IPS-18c (cell line): ENCODE measurements around the gene PHF11.
"Not testable (repeated sequence)": the region's sequence is repeated elsewhere in the genome, so short reads cannot be mapped to it uniquely, and the experiment has no call there.

ENCODE experiments used
- H3K4me3 ChIP-seq: 2 replicates; pipeline ENCODE4 v1.7.0; 2013; ENCODE audit warnings: low read depth, mild to moderate bottlenecking, low read length, moderate library complexity; ENCODE audit not compliant: insufficient read depth
- H3K9me3 ChIP-seq: one replicate; pipeline ENCODE4 v1.6.1; 2013; ENCODE audit warnings: mild to moderate bottlenecking, low read length, moderate library complexity; ENCODE audit not compliant: control insufficient read depth, insufficient read depth

PHF11 gene

DNA sequence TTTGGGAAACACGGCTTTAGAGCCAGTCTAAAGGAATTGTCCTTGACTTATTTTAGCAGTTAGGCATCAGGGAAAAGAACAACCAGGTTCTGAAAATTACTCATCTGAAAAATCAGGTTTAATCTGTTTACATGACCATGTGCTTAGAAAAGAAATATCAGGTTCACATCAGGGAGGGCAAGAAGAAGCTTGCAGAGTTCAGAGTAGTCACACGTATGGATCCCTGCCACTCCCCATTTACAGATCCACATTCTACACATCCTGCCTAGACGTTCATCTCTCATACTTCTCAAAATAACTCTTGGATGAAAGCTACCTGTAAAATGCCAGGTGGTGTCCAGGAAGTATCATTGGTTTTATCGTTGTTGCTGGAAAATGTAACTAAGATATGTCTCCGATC, 14.0 kb upstream of the PHF11 start:
- Histone ChIP-seq H3K9me3 (no peaks in the 10 kb centered on the region), H3K4me3 (no peak overlapping the region)

DNA sequence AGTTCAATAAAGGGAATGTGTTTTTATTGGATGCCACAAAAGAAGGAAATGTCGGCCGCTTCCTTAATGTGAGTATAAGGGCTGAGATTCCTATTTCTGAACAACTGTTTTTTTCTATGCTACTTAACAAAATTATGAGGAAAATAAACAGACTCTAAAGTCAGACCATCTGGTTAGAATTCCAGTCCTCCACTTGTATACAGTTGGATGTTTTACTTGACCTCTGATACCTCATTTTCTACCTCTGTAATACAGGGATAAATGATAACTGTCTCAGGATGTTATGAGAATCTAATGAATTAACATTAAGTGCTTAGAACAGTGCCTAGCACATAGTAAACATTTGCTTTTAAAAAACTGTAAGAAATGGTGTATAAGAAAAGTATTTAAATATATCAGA, 7.2 kb upstream of the PHF11 start:
- Histone ChIP-seq H3K9me3 (no peaks in the 10 kb centered on the region), H3K4me3 (no peak overlapping the region)

DNA sequence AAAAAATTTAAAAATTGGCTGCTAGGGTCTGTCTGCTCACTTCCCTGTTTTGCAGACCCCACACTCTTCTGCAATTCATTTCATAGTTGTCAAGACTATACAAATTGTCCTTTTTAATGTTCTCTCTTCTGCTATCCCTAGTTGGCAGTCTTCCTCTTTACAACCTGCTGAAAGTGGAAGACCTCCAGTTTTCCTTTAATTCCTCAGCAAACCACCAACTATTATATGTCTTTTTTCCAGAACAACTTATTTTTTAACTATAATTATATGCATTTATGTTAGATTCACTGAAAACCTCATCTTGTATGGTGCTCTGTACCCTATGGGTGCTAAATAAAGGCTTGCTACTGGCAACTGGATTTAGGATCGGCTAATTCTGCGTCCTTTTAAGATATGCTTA, 1.1 kb upstream of the PHF11 start:
- H3K9me3 ChIP-seq, result no peaks in the 10 kb centered on the region
- H3K4me3 ChIP-seq, result peak overlapping the region; percentile 67; the same call in 1 of the 2 replicates

DNA sequence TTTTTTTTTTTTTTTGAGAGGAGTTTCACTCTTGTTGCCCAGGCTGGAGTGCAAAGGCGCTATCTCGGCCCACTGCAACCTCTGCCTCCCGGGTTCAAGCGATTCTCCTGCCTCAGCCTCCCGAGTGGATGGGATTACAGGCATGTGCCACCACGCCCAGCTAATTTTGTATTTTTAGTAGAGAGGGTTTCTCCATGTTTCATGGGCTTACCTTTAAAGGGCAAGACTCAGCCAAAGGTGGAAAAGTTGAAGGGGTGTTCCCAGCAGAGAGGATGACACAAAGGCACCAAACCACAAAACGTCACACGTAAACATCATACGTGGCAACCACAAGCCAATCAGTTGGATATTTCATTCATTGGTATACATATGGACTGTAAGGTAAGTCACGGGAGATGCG, 1.1 kb downstream of the PHF11 start:
- H3K4me3 ChIP-seq, H3K9me3 ChIP-seq: not testable (repeated sequence)

DNA sequence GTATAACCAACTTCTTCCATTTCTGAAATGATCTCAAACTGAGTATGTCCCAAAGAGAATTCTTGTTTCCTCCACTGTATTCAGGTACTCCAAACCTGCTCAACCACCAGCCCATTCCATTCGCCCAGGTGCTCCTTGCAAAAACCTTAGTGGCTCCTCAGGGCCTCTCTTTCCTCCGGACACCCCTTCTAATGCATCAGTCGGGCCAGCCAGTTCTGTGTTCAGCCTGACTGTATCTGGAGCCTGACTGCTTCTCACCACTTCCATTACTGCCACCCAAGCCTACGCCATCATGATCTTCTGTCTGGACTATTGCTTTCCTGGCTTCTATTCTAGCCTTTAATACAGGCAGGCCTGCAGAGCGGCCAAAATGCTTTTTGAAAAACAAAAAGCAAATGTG, 1.5 kb downstream of the PHF11 start:
- H3K9me3 ChIP-seq, result no peaks in the 10 kb centered on the region
- no peak overlapping the region for H3K4me3 ChIP-seq

DNA sequence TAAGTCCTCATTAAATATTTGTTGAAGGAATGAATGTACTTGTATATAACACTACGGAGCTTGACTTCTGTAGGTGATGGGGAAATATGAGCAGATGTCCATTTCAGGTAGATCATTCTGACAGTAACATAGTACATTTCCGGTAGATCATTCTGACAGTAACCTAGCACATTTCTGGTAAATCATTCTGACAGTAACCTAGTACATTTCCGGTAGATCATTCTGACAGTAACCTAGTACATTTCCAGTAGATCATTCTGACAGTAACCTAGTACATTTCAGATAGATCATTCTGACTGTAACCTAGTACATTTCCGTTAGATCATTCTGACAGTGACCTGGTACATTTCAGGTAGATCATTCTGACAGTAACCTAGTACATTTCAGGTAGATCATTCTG, 2.5 kb downstream of the PHF11 start:
- Histone ChIP-seq H3K4me3 (no peak overlapping the region), H3K9me3 (no peaks in the 10 kb centered on the region)

DNA sequence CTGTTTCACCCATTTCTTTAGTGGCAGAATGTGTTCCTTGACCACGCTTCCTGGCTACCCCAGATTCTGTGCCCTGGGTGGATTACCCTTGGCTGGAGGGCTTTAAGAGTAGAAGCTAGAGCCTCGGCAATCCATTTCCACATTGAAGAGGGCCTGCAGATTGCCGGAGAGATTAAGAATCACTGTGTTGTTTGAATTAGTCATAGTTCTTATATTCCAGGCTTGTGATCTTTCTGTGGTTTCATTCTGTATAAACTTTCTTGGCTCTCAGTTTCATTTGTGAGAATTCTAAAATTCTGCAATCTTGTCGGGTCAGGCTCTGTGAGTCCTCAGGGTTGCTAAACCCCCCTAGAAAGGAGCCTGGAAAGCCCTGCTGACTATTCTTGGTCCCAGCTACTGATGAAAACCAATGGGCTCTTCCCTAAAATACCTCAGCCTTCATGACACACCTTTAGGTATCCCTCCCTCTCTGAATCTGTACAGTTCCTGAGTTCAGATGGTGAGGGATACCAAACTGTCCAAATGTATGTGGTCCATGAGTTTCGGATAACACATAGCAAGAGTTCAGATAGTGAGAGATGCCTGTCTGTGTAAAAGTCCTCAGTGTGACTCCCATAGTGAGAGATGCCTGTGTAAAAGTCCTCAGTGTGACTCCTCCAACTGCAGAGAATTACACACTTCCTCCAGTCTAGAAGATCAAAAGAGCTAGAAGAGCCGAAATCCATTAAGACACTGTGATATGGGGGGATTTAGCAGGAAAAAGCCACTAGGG, 4.3 kb downstream of the PHF11 start:
- H3K4me3 ChIP-seq, result no peak overlapping the region

DNA sequence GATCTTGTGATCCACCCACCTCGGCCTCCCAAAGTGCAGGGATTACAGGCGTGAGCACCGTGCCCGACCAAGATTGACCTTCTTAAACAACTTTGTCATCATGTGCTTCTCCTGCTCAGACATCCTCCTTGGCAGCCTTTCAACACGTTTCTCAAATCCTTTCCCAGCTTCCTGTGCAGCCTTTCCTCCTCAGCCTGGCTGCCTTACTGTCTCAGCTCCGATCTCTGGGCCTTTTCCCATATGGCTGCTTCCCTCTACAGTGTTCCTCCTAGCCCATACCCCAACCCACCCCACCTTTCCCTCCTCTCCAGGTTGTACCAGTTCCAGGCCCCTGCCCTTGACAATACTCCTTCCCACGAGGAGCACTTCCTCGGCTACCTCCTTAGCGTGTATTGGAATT, 7.2 kb downstream of the PHF11 start:
- H3K4me3 ChIP-seq, result no peak overlapping the region
- no peaks in the 10 kb centered on the region for H3K9me3 ChIP-seq

More for the DNA sequence above, 4.3 kb downstream of the PHF11 start:
- no peaks in the 10 kb centered on the region for H3K9me3 ChIP-seq

DNA sequence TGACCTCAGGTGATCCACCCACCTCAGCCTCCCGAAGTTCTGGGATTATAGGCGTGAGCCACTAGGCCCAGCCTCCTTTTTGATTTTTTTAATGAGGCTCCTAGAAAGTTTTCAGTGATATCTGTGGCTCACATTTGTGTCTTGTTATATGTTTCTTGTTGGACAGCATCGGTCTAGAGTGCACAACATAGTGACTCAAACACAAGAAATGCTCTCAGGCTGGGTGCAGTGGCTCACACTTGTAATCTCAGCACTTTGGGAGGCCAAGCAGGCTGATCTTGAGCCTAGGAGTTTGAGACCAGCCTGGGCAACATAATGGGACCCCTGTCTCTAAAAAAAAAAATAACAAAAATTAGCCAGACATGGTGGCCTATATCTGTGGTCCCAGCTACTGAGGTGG, 8.2 kb downstream of the PHF11 start:
- H3K9me3 ChIP-seq, result no peaks in the 10 kb centered on the region
- H3K4me3 ChIP-seq, result no peak overlapping the region

DNA sequence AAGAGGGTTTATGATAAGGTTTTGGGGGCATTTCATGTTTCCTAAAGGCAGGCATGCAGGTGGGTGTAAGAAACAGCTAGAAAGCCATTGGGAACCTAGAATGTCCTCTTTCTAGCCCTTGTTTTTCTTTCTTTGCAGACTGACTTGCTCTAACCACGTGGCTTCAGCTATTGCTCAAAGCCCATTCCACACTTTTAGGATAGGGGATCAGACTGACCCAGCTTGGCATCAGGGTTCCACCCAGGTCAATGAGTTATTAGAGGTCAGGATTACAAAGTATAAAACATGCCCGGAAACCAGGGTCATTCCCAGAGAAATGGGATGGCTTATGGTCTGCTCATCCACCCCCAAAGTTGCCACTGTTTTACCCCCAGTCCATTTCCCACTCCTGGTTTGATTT, 16.8 kb downstream of the PHF11 start:
- H3K9me3 ChIP-seq, result no peaks in the 10 kb centered on the region
- H3K4me3 ChIP-seq, result no peak overlapping the region

DNA sequence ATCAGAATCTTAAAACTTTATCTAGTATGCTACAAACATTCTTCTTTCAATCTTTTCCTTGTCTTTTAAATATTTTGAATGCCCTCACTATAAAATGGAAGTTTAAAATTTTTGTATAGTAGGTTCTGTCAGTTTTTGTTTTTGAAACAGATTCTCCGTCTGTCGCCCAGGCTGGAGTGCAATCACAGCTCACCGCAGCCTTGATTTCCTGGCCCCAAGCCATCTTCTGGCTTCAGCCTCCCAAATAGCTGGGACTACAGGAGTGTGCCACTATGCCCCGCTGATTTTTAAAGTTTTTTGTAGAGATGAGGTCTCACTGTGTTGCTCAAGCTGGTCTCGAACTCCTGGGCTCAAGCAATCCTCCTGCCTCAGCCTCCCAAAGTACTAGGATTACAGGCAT, 20.7 kb downstream of the PHF11 start:
- Histone ChIP-seq H3K9me3 (no peaks in the 10 kb centered on the region), H3K4me3 (no peak overlapping the region)

DNA sequence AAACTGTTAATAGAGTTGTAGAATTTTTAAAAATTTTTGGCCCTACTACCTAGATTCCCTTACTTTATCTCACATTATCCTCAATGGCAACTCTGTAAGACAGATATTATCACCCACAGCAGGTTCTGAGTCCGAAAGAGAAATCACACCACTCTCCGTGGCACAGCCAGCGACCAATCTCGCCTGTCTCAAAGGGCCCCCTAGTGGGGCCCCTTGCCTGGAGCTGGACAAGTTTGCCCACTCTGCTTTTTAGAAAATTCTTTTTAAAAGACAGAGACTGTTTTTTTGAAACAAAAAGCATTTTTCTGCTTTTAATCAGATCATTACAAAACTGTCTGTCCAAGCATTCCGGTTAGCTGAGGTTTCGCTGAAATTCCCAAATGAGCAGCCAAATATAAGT, 21.7 kb downstream of the PHF11 start:
- Histone ChIP-seq H3K4me3 (no peak overlapping the region), H3K9me3 (no peaks in the 10 kb centered on the region)

DNA sequence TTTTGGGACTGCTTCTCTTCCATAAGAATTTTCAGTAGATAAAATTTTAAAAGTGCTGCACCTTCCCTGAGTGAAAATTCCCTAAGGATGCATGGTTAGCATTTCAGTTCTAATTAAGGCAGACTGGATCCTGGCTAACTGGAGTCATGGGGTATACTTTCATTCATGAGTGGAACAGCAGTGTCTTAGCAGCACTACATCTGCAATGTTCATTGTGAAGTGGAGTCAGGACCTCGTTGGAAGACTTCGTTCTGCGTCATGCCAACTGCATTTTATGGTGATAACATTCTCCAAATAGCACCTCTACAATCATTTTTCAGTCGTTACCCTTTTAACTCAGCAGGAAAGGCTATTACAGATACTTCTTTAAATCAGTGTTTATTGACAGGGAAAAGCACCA, 25.5 kb downstream of the PHF11 start:
- no peaks in the 10 kb centered on the region for H3K9me3 ChIP-seq
- H3K4me3 ChIP-seq, result no peak overlapping the region

DNA sequence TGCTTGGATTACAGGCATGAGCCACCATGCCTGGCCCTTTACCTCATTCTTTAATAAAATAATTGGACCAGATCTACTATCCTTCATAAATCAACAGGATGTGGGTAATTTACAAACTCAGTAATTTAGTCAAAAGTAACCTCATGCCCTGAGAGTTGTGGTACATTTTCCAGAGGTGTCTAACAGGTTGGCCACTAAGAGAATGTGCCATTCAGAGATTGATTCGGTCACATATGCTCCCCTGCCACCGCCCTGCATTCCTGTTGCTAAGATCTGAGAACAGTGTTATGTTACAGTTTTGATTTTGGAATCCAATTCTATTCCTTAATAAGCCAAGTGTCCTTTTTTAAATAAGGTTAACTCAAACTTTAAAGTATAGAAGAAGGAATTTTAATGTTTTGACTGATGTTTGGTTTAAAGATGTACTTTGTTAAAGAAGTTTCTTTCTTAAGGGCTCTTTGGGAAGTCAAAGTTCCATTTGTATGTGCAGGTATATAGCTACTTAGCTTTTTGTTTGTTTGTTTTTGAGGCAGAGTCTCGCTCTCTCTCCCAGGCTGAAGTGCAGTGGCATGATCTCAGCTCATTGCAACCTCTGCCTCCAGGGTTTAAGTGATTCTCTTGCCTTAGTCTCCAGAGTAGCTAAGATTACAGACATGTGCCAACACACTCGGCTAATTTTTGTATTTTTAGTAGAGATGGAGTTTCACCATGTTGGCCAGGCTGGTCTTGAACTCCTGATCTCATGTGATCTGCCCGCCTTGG, 29.2 kb downstream of the PHF11 start:
- no peak overlapping the region for H3K4me3 ChIP-seq
- H3K9me3 ChIP-seq, result no peaks in the 10 kb centered on the region

DNA sequence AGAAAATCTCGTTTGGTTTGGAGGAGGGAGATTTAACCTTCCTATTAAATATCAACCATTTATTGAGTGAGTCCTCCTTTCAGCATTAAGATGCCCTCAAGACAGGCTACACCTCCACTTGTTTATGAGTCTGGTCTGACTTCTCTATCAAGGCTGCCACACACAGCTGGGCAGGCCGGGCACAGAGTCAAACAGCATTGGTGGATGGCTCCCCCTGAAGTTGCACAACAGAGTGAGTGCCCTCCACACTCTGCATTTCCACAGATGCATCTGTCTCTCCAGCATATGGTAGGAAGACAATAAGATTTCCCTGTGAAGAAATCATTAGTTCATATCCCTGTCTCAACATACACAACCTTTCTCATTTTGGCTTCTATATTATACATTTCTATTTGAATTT, 31.4 kb downstream of the PHF11 start:
- Histone ChIP-seq H3K9me3 (no peaks in the 10 kb centered on the region), H3K4me3 (no peak overlapping the region)

DNA sequence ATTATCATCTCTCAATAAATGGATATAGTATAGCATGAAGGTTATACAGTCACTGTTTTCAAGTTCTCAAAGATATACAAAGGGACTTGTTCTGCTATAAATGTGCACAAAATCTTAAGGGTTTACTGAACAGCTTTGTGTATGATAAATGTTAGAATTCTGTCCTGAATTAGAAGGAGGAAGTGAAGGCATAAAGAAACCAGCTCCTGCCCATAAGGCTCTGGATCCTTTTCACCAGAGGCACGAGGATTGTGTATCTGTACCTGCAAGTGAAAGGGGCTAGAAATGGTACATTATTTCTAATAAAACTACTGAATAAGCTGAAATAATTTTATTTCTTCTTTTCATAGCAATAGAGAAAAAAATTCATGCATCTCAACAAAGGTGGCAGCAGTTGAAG, 32.4 kb downstream of the PHF11 start:
- no peaks in the 10 kb centered on the region for H3K9me3 ChIP-seq
- H3K4me3 ChIP-seq, result no peak overlapping the region

DNA sequence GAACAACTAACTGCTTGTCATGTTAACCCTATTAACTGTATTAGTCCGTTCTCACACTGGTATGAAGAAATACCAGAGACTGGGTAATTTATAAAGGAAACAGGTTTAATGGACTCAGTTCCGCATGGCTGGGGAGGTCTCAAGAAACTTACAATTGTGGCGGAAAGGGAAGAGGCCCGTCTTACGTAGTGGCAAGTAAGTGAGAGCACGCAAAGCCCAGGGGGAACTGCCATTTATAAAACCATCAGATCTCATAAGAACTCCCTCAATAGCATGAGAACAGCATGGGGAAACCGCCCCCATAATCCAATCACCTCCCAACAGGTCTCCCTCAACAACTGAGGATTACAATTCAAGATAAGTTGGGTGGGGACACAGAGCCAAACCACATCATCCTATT, 34.7 kb downstream of the PHF11 start:
- Histone ChIP-seq H3K4me3 (no peak overlapping the region), H3K9me3 (no peaks in the 10 kb centered on the region)

DNA sequence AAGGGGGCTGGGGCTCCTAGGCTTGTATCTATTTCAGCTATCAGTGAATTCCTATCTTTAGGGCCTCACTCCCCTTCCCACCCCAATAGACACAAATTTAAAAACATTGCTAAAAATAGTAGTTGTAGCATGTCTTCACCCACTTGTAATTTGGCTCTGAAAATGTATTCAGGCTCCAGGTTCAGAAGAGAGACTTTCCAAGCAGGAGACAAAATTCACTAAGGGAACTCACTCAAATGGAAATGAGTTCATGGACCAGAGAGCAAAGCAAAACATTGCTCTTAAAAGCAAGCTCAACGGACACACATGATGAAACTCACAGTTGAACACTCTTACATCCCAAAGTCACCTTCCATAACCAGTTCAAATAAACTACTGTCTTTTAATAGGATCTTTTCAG, 36.8 kb downstream of the PHF11 start:
- H3K9me3 ChIP-seq, result no peaks in the 10 kb centered on the region
- H3K4me3 ChIP-seq, result no peak overlapping the region

DNA sequence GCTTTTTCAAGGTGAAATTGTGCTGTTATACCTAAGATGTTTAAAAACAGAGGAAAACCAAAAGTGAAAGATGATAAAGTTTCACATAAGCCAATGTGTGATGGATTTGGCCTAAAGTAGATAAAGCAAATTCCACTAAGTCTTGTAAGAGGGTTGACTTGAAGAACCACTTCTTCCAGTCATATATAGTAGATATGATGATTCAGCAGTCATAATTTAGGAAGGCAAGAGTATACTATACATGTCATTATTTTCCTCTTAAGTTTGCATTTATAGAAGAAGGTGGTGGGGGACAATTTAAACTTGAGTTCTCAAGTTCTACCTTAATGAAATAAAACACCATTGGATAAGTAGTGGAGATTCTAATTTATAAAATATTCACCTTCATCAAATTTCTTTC, 37.3 kb downstream of the PHF11 start:
- H3K4me3 ChIP-seq, result no peak overlapping the region
- H3K9me3 ChIP-seq, result no peaks in the 10 kb centered on the region
